Measurements from ENCODE around the gene RFX2.
A peak's percentile ranks its signal among the peaks of the same experiment; 100 is the strongest.

Gene RFX2

DNA sequence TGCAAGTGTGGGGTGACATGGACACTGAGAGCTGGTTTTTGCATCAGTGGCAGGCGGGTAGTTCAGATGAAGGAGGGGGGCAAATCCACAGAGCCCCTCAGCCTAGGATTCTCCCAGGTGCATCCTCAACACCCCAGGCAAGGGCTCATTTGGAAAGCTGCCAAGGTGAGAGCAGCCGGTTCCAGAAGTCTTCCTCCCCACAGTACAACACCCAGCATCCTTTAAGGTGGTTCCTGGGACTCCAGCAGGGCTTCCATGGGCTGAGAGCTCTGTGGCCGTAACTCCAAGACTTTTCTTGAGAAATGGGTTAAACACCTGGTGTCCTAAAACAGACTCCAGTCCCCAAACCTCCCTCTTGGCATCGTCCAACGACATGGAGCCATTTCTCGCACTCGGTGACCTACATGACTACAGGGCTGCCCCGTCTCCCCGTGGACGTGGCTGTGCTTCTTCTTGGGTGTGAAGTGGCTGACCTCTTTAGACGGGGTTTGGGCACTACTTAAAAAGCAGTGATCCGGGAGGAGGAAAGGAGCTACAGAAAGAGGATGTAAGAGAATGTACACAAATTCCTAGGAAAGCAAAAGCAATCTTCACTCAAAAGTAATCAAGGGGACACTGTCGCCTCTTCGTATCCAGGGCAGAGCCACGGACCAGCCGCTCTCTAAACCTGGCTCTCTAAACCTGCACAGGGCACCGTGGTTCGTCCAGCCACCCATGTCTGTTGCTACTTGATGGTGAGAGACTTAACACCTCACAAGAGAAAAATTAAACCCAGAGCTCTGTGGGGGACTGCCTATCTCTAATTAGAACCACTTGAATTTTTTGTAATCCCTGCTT is 157.9 kb downstream of the RFX2 start:
- no peak for DNase-seq

DNA sequence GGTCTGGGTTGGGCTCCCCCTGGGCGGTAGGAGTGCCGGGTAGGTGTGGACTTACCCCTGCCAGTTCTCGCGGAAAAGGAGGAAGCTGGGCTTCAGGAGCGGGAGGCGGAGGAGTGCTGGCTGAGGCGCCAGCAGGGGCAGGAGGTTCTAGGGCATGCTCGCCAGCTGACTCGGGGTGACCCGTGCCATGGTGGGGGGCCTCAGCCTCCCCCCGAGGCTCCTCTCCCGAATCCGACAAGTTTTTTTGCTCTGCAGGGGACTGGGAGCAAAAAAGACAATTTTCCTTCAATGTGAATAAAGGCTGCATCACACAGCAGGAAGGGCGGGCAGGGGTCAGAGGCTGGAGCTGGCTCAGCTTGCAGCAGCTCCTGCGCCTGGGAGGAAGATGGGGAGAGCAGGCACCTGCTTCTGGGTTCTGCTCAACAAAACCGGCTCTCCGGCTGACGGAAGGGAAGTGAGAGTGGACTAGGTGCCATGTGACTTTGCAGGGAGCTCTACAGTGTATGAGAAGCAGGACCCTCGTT is 158.9 kb downstream of the RFX2 start:
- DNase-seq: no peak

DNA sequence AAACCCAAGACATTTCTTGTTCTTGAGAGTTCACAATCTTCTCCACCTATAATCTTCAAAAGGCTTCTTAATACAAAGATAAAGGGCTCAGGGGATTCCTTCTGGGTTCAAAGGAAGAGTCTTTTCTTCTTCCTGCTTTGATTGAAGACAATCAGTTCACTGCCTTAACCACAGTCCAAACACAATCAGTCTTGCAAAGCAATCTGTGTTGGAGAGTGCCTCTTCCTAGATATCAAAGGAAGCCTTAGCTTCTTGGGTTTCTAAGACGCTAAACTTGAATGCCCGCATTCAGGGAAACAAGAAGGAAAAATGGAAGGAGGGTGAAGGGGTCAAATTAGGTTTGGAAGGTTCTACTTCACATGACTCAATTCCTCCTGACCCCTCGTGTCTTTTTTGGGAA is 159.6 kb downstream of the RFX2 start:
- no peak for DNase-seq

DNA sequence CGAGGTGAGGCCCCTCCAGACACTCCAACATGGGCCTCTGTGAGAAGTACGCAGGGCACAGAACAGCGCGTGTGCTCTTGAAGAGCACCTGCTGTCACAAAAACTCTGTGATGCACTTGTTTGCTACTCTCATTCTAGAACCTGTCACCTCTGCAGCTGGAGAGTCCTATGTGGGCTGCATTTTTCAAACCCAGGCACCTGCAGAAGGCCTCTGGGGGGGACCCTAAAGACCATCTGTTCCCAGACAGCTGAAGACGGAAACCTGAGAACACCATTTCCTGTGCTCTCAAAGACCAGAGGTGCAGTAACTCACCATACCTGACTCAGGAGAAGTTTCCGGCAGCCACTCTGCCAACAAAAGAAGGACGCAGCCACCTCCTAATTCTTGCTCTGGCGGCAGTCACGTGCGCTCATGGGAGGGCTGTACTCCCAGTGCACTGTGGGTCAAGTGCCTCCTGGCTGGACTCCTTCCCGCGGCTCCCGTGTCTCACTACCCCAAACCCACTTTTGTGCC is 160.5 kb downstream of the RFX2 start:
- peak; percentile 52 to 63 for DNase-seq

DNA sequence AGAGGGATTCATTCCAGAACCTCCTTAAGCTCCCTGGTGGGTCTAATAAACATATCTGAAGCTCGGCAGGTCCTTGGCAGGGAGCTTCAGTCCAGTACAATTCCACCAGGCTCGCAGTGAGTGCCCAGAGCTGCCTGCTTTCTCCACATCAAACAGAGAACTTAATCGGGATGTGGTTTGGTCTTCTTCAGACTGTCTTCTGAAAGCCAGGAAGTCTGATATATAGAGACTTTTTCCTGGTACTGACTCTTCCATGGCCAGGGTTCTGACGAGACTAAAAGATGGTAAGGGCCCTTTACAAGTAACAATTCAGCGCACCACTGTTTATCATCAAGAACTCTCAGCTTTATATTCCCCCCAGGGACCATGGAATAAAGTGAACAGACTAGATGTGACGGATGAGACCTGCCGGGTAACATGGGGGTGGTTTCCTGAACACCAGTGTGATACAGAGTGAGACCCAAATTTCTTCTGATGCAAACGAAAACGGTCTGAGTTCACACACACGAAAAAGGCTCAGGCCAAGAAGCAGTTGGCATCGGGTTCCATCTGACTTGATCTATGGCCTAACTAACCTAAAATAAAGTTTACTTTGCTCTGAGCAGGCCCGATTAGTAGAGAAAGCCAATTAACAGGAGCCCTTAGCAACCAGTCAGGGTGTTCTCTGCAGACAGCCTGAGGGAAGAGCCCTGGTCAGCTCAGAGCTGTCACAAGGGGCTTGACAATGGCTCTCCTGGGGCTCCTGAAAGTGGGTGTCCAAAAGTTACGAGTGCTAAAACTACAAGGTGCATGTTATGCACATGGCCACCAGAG is 161.3 kb downstream of the RFX2 start:
- peak; percentile 41 to 44 for DNase-seq

DNA sequence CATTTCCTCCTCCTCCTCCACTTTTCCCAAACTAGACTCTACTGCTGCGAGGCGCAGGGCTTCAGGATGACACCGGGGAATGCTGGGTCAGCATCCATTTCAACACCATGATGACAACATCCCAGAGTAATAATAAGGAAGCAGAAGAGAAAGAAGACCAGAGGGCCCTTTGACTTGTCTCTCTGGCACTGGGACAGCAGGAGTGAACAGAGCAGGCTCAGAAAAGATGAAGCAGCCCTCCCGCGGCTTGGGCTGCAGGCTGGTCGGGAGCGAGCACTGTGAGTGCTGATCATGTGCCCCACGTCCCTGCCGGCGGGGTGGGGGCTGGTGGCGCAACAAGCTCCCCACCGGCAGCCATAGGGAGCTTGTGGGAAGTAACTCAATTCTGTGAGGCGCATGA is 162.9 kb downstream of the RFX2 start:
- DNase-seq: no peak

DNA sequence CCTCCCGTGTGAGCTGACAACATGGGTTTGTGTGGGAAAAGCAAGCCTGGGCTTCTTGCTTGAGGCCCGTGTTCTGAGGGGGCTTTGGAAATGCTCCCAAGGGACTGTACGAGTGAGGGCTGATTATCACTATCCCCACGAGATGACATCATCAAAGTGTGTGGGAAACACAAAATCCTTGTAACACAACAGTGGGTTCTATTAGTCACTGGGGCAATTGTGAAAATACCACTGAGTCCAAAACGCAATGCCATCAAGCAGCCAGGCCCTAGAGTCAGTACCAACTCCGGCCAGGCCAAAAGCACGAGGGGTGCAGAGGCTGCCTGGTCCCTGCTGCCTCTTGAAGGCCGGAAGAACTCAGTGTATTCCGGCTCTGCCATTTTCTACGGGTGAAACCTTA is 166.7 kb downstream of the RFX2 start:
- no peak for DNase-seq

All from activated T-cell treated with anti-CD3 and anti-CD28 coated beads, Interleukin-2, amount 50 U/mL, for 48 hours (primary cell).